ENCODE measurements around the gene CDKN2D. TPM values are rescaled to one million over a fixed set of nuclear protein-coding genes. Genes with fewer than 3 reads are reported as not detected.

CDKN2D gene
- total RNA-seq, 1 donor from 2014 or later: 44.2 TPM

DNA sequence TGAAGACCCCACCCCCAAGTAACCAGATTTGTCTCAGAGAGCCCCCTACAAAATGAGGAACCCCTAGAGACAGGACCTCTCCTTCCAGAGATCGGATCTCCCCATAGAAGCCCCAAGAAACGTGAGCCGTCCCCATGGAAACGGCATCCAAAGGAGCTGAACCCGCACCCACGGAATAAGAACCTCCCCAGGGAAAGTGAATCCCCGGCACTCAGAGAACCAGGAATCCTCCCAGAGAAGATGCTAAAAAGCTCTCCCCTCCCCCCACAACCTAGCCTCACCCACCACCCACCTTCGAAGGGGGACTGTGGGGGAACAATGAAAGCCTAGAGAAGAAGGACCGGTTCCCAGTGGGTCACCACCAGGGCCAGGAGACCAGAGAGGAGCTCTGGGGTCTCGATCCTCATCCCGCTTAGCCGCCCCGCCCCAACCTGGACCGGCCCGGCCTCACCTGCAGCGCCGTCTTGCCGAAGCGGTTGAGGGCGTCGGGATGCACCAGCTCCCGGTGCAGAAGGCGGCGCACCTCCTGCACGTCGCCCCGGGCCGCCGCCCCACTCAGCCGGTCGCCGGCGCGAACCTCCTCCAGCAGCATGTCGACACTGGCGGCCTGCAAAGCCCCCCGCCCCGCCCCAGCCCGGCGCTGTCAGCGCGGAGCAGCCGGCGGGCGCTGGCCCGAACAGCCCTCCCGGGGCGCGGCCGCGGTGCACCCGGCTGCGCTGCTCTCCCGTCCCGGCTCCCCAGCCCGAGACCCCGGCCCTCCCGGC is 535 bp downstream of the CDKN2D start:
- DNase-seq: peak; percentile 78
- Mint-ChIP-seq H3K4me3 (peak overlapping the region; percentile 99), H3K9me3 (no peaks in the 10 kb centered on the region), H3K36me3 (ENCODE audit: low read depth) (peaks cover 33% of the 10 kb centered on the region), H3K27me3 (peaks cover 3% of the 10 kb centered on the region), H3K4me1 (peaks cover 47% of the 10 kb centered on the region), H3K27ac (peak overlapping the region; percentile 96)
- intact Hi-C loops (cut with micrococcal nuclease): loop anchor here (2.0 to 10.0 kb wide), 9 partner anchors 25 to 463 kb away; partner anchors contain the start of genes ANGPTL6, ATG4D, CARM1 and CDC37

DNA sequence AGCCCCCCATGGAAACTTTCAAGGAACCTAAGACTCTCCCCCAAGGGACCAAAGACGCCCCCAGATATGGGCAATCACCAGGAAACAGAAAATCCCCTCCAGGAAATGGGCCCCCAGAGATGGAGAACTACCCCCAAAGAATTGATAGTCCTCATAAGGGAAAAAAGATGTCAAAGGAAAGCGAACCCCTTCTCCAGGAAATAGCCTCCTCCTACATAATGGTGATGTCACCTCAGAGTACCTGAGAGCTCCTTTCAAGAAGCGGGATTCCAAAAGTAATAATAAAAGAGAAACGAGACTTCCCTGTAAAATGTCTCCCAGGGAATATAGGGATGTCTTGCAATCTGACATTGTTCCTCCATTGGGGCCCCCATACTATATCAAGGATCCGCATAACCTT is 1.1 kb downstream of the CDKN2D start:
- Mint-ChIP-seq H3K4me1 (peaks cover 47% of the 10 kb centered on the region), H3K9me3 (no peaks in the 10 kb centered on the region)
- no peak for DNase-seq

DNA sequence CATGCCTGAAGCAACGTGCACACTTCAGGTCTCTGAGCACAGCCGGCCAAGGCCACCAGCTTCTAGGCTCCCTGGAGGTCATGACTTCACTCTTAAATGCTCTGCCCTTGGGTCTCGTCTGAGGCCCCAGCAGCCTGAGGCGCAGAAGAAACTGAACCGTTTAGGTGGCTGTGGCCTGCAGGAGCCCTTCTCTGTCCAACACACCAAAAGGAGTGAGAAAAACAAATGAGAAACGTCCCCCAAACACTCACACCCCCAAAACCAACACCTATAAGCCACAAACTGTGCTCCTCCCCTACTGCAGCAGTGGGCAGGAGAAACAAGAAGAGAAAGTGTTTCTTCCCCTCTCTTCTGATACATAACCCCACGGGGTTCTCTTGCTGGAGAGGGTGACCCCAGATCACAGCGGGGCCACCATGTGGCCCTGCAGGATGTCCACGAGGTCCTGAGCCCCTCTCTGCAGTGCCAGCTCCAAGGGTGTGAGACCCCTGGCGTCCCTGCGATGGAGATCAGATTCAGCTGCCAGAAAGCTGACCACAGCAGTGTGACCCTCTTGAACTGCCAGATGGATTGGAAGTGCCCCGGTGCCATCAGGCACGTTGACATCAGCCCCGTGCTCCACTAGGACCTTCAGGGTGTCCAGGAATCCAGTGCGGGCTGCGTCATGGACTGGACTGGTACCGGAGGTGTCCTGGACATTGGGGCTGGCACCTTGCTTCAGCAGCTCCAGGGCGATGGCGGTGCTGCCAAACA is 1.9 kb downstream of the CDKN2D start:
- H3K36me3 Mint-ChIP-seq (ENCODE audit: low read depth): peaks cover 39% of the 10 kb centered on the region
- no peaks in the 10 kb centered on the region for H3K9me3 Mint-ChIP-seq
- DNase-seq: peak; percentile 91
- intact Hi-C loops (cut with micrococcal nuclease): loop anchor here (1.0 to 10.0 kb wide), 12 partner anchors 14 to 462 kb away; partner anchors contain the start of genes ANGPTL6, CARM1, CDC37 and ICAM1
- H3K4me1 Mint-ChIP-seq: peaks cover 43% of the 10 kb centered on the region
- H3K4me3 Mint-ChIP-seq: peak overlapping the region; percentile 99
- H3K27ac Mint-ChIP-seq: peak overlapping the region; percentile 96
- peaks cover 3% of the 10 kb centered on the region for H3K27me3 Mint-ChIP-seq

More for the DNA sequence above, 1.1 kb downstream of the CDKN2D start:
- peaks cover 35% of the 10 kb centered on the region for H3K36me3 Mint-ChIP-seq (ENCODE audit: low read depth)
- peak overlapping the region; percentile 99 for H3K4me3 Mint-ChIP-seq
- peaks cover 3% of the 10 kb centered on the region for H3K27me3 Mint-ChIP-seq
- H3K27ac Mint-ChIP-seq: peak overlapping the region; percentile 96
- intact Hi-C loops (cut with micrococcal nuclease): loop anchor here (2.0 to 10.0 kb wide), 10 partner anchors 15 to 463 kb away; partner anchors contain the start of genes ANGPTL6, ATG4D, CARM1 and CDC37

DNA sequence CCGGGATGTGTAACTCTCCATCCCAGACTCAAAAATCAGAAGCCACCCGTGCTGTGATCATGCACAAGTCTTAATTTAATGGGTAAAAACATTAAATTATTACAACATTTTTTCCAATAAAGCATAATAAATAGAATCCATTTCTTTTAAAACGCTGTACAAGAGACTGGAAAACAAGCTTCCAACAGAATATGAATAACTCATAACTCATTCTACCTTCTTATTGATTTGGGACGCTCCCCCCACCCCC is 2.4 kb downstream of the CDKN2D start:
- peaks cover 3% of the 10 kb centered on the region for H3K27me3 Mint-ChIP-seq
- peak overlapping the region; percentile 99 for H3K4me3 Mint-ChIP-seq
- peaks cover 47% of the 10 kb centered on the region for H3K4me1 Mint-ChIP-seq
- H3K9me3 Mint-ChIP-seq: no peaks in the 10 kb centered on the region
- H3K36me3 Mint-ChIP-seq (ENCODE audit: low read depth): peaks cover 43% of the 10 kb centered on the region
- intact Hi-C loops (cut with micrococcal nuclease): loop anchor here (1.0 to 10.0 kb wide), 12 partner anchors 14 to 462 kb away; partner anchors contain the start of genes ANGPTL6, CARM1, CDC37 and ICAM1
- peak overlapping the region; percentile 96 for H3K27ac Mint-ChIP-seq
- DNase-seq: no peak

DNA sequence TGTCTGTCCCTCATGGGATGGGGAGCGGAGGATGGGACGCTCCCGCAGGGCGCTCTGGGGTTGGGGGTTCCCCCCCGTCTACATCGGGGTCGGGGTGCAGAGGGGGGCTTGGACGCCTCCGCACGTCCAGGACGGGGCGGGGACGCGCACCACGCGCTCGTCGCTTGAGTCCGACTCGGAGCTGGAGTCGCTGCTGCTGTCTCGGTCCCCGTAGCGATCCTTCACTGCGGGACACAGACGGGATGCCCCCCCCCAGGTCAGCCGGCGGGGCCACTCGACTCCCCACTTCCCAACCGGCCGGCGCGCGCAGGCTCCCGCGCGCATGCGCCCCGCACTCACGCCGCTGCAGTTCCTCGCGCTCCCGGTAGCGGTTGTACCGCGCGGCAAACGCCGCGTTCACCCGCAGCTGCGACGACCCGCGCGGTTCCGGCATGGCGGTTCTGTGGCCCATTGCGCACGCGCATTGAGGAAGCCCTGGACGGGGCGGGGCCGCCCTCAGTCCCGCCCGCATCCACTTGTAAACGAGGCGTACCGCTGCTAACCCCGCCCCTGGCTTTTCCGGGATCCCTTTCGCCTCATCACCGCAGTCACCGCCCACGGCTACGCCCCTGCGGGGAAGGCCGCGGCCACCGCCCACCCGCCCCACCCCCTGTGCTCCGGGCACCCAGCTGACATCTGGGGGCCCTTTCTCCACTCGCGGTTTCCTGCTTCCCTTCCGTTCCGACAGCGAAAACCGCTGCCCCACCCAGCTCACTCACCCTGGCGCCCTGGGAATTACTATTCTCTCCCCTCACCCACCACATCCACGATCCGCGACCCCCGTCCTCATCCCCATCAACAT is 3.0 kb downstream of the CDKN2D start, which contains the start of gene KRI1:
Gene KRI1 (minus strand): TSS at position 444 of the 841 bp plus-strand sequence. CDS start 11 bp downstream, at position 433.
- intact Hi-C loops (cut with micrococcal nuclease): loop anchor here (1.0 to 10.0 kb wide), 12 partner anchors 13 to 461 kb away; partner anchors contain the start of genes ANGPTL6, CARM1, CDC37 and ICAM1
- Mint-ChIP-seq H3K27ac (peak within 1 kb of the TSS; percentile 96), H3K9me3 (no peaks in the 10 kb centered on the region), H3K4me3 (peak within 1 kb of the TSS; percentile 99), H3K4me1 (peaks cover 47% of the 10 kb centered on the region), H3K27me3 (peaks cover 3% of the 10 kb centered on the region), H3K36me3 (ENCODE audit: low read depth) (peaks cover 48% of the 10 kb centered on the region)
- peak; percentile 100 for DNase-seq

DNA sequence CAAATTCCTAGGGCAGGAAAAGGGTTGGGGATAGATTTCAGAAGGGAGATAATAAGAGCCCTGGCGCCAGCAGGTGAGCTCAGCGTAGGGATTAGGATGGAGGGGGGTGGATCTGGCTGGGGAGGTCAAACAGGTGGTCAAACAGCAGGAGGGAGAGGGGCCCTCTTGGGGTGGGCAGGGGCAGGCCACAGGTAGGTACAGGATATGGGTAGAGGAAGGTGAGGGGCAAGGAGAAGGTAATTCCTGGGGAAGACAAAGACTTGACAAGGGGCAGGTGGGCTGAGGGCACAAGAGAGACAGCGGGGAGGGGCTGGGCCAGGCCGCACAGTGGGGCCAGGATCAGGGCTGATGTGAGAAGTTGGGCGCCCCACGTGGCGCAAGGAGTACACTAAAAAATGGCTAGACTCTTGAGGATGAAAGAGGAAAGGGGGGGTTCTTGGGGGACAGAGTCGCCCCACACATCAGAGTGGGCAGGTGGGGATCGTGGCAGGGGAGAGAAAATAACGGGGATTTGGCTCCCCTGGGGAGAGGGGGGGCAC is 3.7 kb downstream of the CDKN2D start:
- intact Hi-C loops (cut with micrococcal nuclease): loop anchor here (5.0 to 10.0 kb wide), 8 partner anchors 58 to 460 kb away; partner anchors contain the start of genes ANGPTL6, CARM1, CDC37 and ICAM1
- Mint-ChIP-seq H3K4me1 (peaks cover 45% of the 10 kb centered on the region), H3K27ac (peak overlapping the region; percentile 96), H3K36me3 (ENCODE audit: low read depth) (peaks cover 53% of the 10 kb centered on the region), H3K9me3 (no peaks in the 10 kb centered on the region), H3K4me3 (peak overlapping the region; percentile 99), H3K27me3 (peaks cover 3% of the 10 kb centered on the region)
- peak; percentile 85 for DNase-seq

DNA sequence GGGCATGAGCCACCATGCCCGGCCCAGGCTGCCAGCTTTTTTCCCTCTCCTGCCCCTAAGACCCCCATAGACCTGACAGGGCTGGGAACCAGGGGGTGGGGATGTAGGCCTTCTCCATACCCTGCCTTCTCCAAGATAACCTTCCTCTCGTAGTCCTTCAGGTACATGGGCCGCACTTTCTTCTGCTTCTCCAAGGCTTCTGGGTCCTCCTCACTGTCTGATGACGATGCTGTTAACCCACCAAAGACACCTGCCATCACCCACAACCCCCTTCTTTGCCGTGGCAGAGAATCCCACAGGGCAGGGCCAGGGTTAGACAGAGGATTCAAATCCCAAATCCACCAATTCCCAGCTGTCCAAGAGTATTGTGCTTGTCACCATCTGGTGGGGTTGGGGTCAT is 6.2 kb downstream of the CDKN2D start:
- H3K27ac Mint-ChIP-seq: no peak overlapping the region
- H3K27me3 Mint-ChIP-seq: peaks cover 3% of the 10 kb centered on the region
- H3K36me3 Mint-ChIP-seq (ENCODE audit: low read depth): peaks cover 63% of the 10 kb centered on the region
- no peak for DNase-seq
- no peak overlapping the region for H3K4me3 Mint-ChIP-seq
- H3K4me1 Mint-ChIP-seq: peaks cover 33% of the 10 kb centered on the region
- H3K9me3 Mint-ChIP-seq: no peaks in the 10 kb centered on the region
- intact Hi-C loops (cut with micrococcal nuclease): loop anchor here (10.0 kb wide), 2 partner anchors 312 to 458 kb away; partner anchors contain the start of genes ANGPTL6, CARM1 and PPAN

DNA sequence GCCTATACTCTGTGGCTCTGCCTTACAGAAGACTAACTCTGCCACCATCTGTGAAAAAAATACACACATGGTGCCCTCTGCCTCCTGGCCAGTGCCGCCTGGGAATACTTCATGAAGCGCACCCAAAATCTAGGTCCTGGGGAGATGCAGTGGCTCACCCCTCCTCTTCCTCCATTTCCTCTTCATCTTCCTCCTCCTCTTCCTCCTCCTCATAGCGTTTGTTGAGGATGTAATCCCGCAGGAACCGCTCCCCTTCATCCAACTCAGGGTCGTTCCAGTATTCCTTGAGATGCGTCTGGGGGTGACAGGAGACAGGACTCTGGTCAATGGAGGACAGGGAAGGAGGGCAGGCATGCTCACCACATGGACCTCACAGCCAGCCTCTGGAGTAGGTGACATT is 8.6 kb downstream of the CDKN2D start:
- peaks cover 26% of the 10 kb centered on the region for H3K4me1 Mint-ChIP-seq
- H3K27ac Mint-ChIP-seq: no peak overlapping the region
- no peaks in the 10 kb centered on the region for H3K9me3 Mint-ChIP-seq
- intact Hi-C loops (cut with micrococcal nuclease): loop anchor here (10.0 kb wide), 2 partner anchors 315 to 455 kb away; partner anchors contain the start of genes ANGPTL6, CARM1 and PPAN
- no peaks in the 10 kb centered on the region for H3K27me3 Mint-ChIP-seq
- H3K4me3 Mint-ChIP-seq: no peak overlapping the region
- H3K36me3 Mint-ChIP-seq (ENCODE audit: low read depth): peaks cover 55% of the 10 kb centered on the region
- no peak for DNase-seq

DNA sequence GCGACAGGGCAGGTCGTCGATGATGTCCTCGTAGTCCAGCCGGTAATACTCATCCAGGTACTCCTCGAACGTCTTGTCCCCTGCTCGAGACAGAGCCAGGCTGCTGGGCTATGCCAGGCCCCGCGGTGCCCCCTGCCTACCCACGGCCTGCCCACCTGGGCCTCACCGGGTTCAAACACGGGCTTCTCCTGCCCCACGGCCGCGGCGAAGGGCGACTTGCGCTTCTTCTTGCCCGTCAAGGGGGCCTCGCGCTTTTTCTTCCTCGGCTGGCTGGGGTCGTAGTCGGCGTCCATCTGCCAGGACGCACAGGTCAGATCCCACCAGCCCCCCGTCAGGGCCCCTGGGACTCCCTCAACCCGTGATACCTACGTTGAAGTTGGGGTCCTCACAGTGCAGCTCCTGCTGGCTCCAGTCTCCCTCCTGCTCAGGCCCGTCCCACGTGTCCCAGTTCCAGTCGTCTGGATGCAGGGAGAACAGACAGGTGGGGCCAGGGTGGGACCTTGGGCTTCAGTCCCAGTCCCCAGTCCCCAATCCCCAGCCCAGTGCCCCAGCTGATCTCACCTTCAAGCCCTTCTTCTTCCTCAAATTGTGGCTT is 11.1 kb downstream of the CDKN2D start:
- H3K27ac Mint-ChIP-seq: no peak overlapping the region
- intact Hi-C loops (cut with micrococcal nuclease): no loop called here
- H3K36me3 Mint-ChIP-seq (ENCODE audit: low read depth): peaks cover 60% of the 10 kb centered on the region
- DNase-seq: no peak
- peaks cover 40% of the 10 kb centered on the region for H3K4me1 Mint-ChIP-seq
- H3K4me3 Mint-ChIP-seq: no peak overlapping the region
- H3K9me3 Mint-ChIP-seq: no peaks in the 10 kb centered on the region
- H3K27me3 Mint-ChIP-seq: no peaks in the 10 kb centered on the region

DNA sequence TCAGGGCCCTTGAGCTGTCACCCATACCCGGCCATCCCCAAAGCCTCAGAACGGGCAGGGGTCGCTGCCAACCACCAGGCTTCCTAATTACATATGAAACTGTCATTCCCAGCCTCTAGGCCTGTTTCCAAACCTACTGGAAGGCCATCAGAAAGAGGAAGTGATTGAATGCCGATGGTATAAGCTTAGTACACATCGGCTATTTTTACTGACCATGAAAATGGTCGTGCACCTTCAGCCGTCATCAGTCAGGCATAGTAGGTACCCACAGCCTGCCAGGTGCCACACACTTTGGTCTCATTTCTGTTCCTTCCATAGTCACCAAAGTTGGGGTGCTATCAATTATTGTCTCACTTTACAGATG is 13.2 kb downstream of the CDKN2D start:
- H3K4me3 Mint-ChIP-seq: no peak overlapping the region
- intact Hi-C loops (cut with micrococcal nuclease): no loop called here
- no peaks in the 10 kb centered on the region for H3K27me3 Mint-ChIP-seq
- no peak for DNase-seq
- no peaks in the 10 kb centered on the region for H3K9me3 Mint-ChIP-seq
- peak overlapping the region; percentile 75 for H3K27ac Mint-ChIP-seq
- peaks cover 59% of the 10 kb centered on the region for H3K36me3 Mint-ChIP-seq (ENCODE audit: low read depth)
- peaks cover 41% of the 10 kb centered on the region for H3K4me1 Mint-ChIP-seq

DNA sequence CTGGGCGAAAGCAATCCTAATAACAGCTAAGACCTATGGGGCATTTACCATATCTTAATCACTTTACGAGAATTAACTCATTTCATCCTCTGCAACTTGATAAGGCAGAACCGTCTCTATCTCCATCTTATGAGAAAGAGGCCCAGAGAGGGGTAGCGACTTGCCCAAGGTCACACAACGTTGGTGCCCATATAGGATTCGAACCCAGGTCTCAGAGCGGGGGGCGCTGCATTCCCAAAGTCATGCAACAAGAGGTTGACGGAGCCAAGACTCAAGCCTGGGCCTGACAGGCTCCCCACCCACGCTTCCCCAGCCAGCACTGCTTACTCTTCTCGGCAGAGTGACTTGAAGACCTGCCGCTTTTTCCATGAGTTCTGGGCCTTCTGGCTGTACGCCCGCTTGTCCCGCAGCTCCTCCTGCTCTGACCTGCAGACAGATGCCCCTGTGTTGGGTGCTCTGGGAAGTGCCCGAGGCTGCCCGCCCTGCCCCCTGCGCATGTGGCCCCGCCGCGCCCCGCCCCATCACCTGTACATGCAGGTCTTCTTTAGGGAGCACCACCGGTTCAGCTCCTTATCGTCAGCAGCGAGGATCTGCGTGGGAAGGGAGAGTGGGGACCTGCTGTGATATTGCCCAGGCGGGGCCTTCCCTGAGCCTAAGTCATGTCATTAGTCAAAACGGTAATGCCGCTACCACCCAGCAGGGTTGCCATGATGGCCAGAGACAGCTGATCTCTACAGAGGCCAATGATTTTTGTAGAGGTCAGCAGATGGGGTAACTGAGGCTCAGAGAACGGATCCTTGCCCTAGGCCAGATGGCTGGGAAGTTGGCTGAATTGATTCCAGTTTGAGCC is 13.8 kb downstream of the CDKN2D start:
- intact Hi-C loops (cut with micrococcal nuclease): loop anchor here (5.0 kb wide), 1 partner anchor 43 kb away; no protein-coding TSS in a partner anchor
- Mint-ChIP-seq H3K27ac (peak overlapping the region; percentile 95), H3K4me1 (peaks cover 45% of the 10 kb centered on the region), H3K27me3 (no peaks in the 10 kb centered on the region), H3K9me3 (no peaks in the 10 kb centered on the region), H3K36me3 (ENCODE audit: low read depth) (peaks cover 58% of the 10 kb centered on the region), H3K4me3 (peak overlapping the region; percentile 76)
- DNase-seq: peak; percentile 61

DNA sequence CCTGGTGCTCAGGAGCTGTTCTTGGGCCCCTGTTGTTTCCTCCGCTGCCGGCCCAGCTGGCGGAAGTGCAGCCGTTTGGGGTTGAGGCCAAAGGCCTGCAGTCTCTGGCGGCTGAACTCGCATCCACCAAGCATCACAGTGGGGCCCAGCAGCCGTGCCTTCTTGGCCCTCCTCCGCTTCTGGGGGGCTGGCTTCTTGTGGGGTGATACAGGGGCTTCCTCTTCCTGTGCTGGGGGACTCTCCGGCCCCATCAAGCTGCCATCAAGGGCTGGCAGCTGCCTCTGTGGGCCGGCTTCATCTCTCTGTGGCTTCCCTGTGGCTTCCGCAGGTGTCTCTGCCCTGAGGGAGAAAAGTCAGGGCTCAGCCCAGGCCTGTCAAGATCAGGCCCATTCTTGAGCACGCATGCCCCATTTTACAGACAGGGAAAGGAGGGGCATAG is 14.8 kb downstream of the CDKN2D start:
- H3K36me3 Mint-ChIP-seq (ENCODE audit: low read depth): peaks cover 59% of the 10 kb centered on the region
- peak overlapping the region; percentile 76 for H3K4me3 Mint-ChIP-seq
- peaks cover 43% of the 10 kb centered on the region for H3K4me1 Mint-ChIP-seq
- H3K27me3 Mint-ChIP-seq: no peaks in the 10 kb centered on the region
- no peaks in the 10 kb centered on the region for H3K9me3 Mint-ChIP-seq
- peak; percentile 91 for DNase-seq
- peak overlapping the region; percentile 95 for H3K27ac Mint-ChIP-seq
- intact Hi-C loops (cut with micrococcal nuclease): loop anchor here (2.0 to 5.0 kb wide), 2 partner anchors 13 to 42 kb away; partner anchors contain the start of gene KRI1
